Measurements from ENCODE around the gene FAM83G.

The FAM83G gene

GRCh38 chr17:19009970-19010369 lies 5.4 kb upstream of the FAM83G start:
- FAIRE-seq = no peak
- no peak for DNase-seq (ENCODE audit: insufficient read length)
- TF ChIP-seq TAF1 (IDR thresholded peaks at IDR 0.05; ENCODE audit: borderline replicate concordance, low read depth, low read length) (no peak), POLR2AphosphoS5 (IDR thresholded peaks at IDR 0.05; ENCODE audit: low read depth, low read length) (no peak)

- TF ChIP-seq POLR2A (IDR thresholded peaks at IDR 0.05; ENCODE audit: low read depth, low read length) (no peak), TAF1 (IDR thresholded peaks at IDR 0.05; ENCODE audit: borderline replicate concordance, low read depth, low read length) (no peak)
- FAIRE-seq (no peak), DNase-seq (ENCODE audit: insufficient read length) (no peak)
Observed at GRCh38 chr17:19006698-19007097, 2.1 kb upstream of the FAM83G start.

GRCh38 chr17:19005789-19006430 lies 1.3 kb upstream of the FAM83G start:
- DNase-seq (ENCODE audit: insufficient read length) = no peak
- TF ChIP-seq POLR2AphosphoS5 (IDR thresholded peaks at IDR 0.05; ENCODE audit: low read depth, low read length) (no peak), POLR2A (IDR thresholded peaks at IDR 0.05; ENCODE audit: low read depth, low read length) (no peak), TAF1 (IDR thresholded peaks at IDR 0.05; ENCODE audit: borderline replicate concordance, low read depth, low read length) (no peak)
- no peak for FAIRE-seq

GRCh38 chr17:19005137-19005773 lies 691 bp upstream of the FAM83G start:
- no peak for DNase-seq (ENCODE audit: insufficient read length)
- TF ChIP-seq POLR2AphosphoS5 (IDR thresholded peaks at IDR 0.05; ENCODE audit: low read depth, low read length) (no peak), TAF1 (IDR thresholded peaks at IDR 0.05; ENCODE audit: borderline replicate concordance, low read depth, low read length) (no peak), POLR2A (IDR thresholded peaks at IDR 0.05; ENCODE audit: low read depth, low read length) (no peak)
- peak; percentile 60 for FAIRE-seq

- no peak for TF ChIP-seq TAF1 (IDR thresholded peaks at IDR 0.05; ENCODE audit: borderline replicate concordance, low read depth, low read length)
- TF ChIP-seq POLR2A (IDR thresholded peaks at IDR 0.05; ENCODE audit: low read depth, low read length) = no peak
- TF ChIP-seq POLR2AphosphoS5 (IDR thresholded peaks at IDR 0.05; ENCODE audit: low read depth, low read length) = no peak
- FAIRE-seq (peak; percentile 62), DNase-seq (ENCODE audit: insufficient read length) (peak; percentile 66)
Observed at GRCh38 chr17:19003543-19004420, 782 bp downstream of the FAM83G start.

- FAIRE-seq (peak; percentile 33), DNase-seq (ENCODE audit: insufficient read length) (no peak)
- TF ChIP-seq TAF1 (IDR thresholded peaks at IDR 0.05; ENCODE audit: borderline replicate concordance, low read depth, low read length) (no peak), POLR2A (IDR thresholded peaks at IDR 0.05; ENCODE audit: low read depth, low read length) (no peak), POLR2AphosphoS5 (IDR thresholded peaks at IDR 0.05; ENCODE audit: low read depth, low read length) (no peak)
Observed at GRCh38 chr17:19002805-19003542, 1.6 kb downstream of the FAM83G start.

GRCh38 chr17:19001907-19002590 lies 2.5 kb downstream of the FAM83G start:
- TF ChIP-seq POLR2A (IDR thresholded peaks at IDR 0.05; ENCODE audit: low read depth, low read length) (no peak), TAF1 (IDR thresholded peaks at IDR 0.05; ENCODE audit: borderline replicate concordance, low read depth, low read length) (no peak), POLR2AphosphoS5 (IDR thresholded peaks at IDR 0.05; ENCODE audit: low read depth, low read length) (no peak)
- DNase-seq (ENCODE audit: insufficient read length) = no peak
- no peak for FAIRE-seq

- DNase-seq (ENCODE audit: insufficient read length) (no peak), FAIRE-seq (no peak)
- TF ChIP-seq POLR2A (IDR thresholded peaks at IDR 0.05; ENCODE audit: low read depth, low read length) = no peak
- no peak for TF ChIP-seq TAF1 (IDR thresholded peaks at IDR 0.05; ENCODE audit: borderline replicate concordance, low read depth, low read length)
- no peak for TF ChIP-seq POLR2AphosphoS5 (IDR thresholded peaks at IDR 0.05; ENCODE audit: low read depth, low read length)
Observed at GRCh38 chr17:19000531-19001325, 3.8 kb downstream of the FAM83G start.

- no peak for TF ChIP-seq POLR2AphosphoS5 (IDR thresholded peaks at IDR 0.05; ENCODE audit: low read depth, low read length)
- no peak for TF ChIP-seq TAF1 (IDR thresholded peaks at IDR 0.05; ENCODE audit: borderline replicate concordance, low read depth, low read length)
- TF ChIP-seq POLR2A (IDR thresholded peaks at IDR 0.05; ENCODE audit: low read depth, low read length) = no peak
- FAIRE-seq (no peak), DNase-seq (ENCODE audit: insufficient read length) (no peak)
Observed at GRCh38 chr17:18999911-19000310, 4.7 kb downstream of the FAM83G start.

GRCh38 chr17:18999394-18999793 lies 5.2 kb downstream of the FAM83G start:
- TF ChIP-seq TAF1 (IDR thresholded peaks at IDR 0.05; ENCODE audit: borderline replicate concordance, low read depth, low read length) (no peak), POLR2AphosphoS5 (IDR thresholded peaks at IDR 0.05; ENCODE audit: low read depth, low read length) (no peak), POLR2A (IDR thresholded peaks at IDR 0.05; ENCODE audit: low read depth, low read length) (no peak)
- no peak for FAIRE-seq

More at GRCh38 chr17:18999394-18999793, 5.2 kb downstream of the FAM83G start:
- no peak for DNase-seq (ENCODE audit: insufficient read length)

All from GM12892 (cell line).